Measurements from ENCODE around the gene ZC2HC1C. TPM values are rescaled to one million over a fixed set of nuclear protein-coding genes. Genes with fewer than 3 reads are reported as not detected.

ZC2HC1C gene
- total RNA-seq, 1 experiment from 2014 or later: 1.4 TPM

GRCh38 chr14:75069811-75070145, 337 bp downstream of the ZC2HC1C start:
- peak overlapping the region; percentile 96 for H3K4me2 ChIP-seq (ENCODE audit: insufficient read depth, insufficient read length, low read length)
- no peaks in the 10 kb centered on the region; the same call in 1 of the 2 replicates for H3K79me2 ChIP-seq (ENCODE audit: insufficient read depth, low read length)
- H2BK20ac ChIP-seq (ENCODE audit: low read depth, low read length, poor library complexity, severe bottlenecking): no peak overlapping the region
- peaks cover 9 to 10% of the 10 kb centered on the region in 2 experiments for H3K4me1 Mint-ChIP-seq
- no peaks in the 10 kb centered on the region for H3K27me3 ChIP-seq (ENCODE audit: insufficient read depth, low read length)
- no peaks in the 10 kb centered on the region for H3K9me3 ChIP-seq (ENCODE audit: control insufficient read depth, low read depth, low read length)
- peaks cover 9% of the 10 kb centered on the region for H3K23me2 ChIP-seq (ENCODE audit: insufficient read length, low read depth, low read length, poor library complexity, severe bottlenecking)
- peak overlapping the region; percentile 27; the same call in 1 of the 2 replicates for H3K14ac ChIP-seq (ENCODE audit: insufficient read depth, low read length)
- H3K23ac ChIP-seq (ENCODE audit: insufficient read length, low read depth, low read length): no peak overlapping the region
- TF ChIP-seq CTCF (conservative IDR thresholded peaks at IDR 0.05): no peak
- no peaks in the 10 kb centered on the region for H4K20me1 ChIP-seq (ENCODE audit: control insufficient read depth, insufficient read depth, insufficient read length)
- H3K56ac ChIP-seq (ENCODE audit: insufficient read length, low read depth, low read length): no peak overlapping the region
- DNase-seq: no peak
- no peak overlapping the region for H4K91ac ChIP-seq (ENCODE audit: insufficient read length, low read depth, low read length)
- H3K4me3 Mint-ChIP-seq: no peak overlapping the region
- no CpG with 5 or more reads among the region's 12 CpGs for WGBS (ENCODE audit: extremely low coverage, insufficient read length, low lambda C conversion rate)
- no peaks in the 10 kb centered on the region for H3K79me1 ChIP-seq (ENCODE audit: insufficient read depth, low read depth, low read length, poor library complexity, severe bottlenecking)
- no peak overlapping the region for H2BK12ac ChIP-seq (ENCODE audit: insufficient read length, low read depth, low read length)
- no peak overlapping the region for H3K9ac ChIP-seq (ENCODE audit: extremely low read depth, insufficient read length, low read length)
- H3K27me3 Mint-ChIP-seq (ENCODE audit: low read depth): no peaks in the 10 kb centered on the region
- H2BK5ac ChIP-seq (ENCODE audit: insufficient read length, low read length): no peak overlapping the region
- no peak overlapping the region for H3T11ph ChIP-seq (ENCODE audit: low read length)
- H2BK120ac ChIP-seq (ENCODE audit: low read depth, low read length, poor library complexity, severe bottlenecking): no peak overlapping the region
- H3K27ac ChIP-seq (ENCODE audit: insufficient read length, low read depth, low read length): no peak overlapping the region
- no peak overlapping the region for H2AK5ac ChIP-seq (ENCODE audit: insufficient read length, low read length)
- H3K9me3 Mint-ChIP-seq: no peaks in the 10 kb centered on the region
- H3K27ac Mint-ChIP-seq: peak overlapping the region; percentile 80 to 99 (median 97); a peak in 6 of 7 replicates
- no peak overlapping the region for H2BK15ac ChIP-seq (ENCODE audit: low read depth, low read length)
- no peak overlapping the region for H2AFZ ChIP-seq (ENCODE audit: low read length)
- H4K5ac ChIP-seq (ENCODE audit: insufficient read length, low read depth, low read length): no peak overlapping the region
- no peak overlapping the region for H4K8ac ChIP-seq (replicated peaks; ENCODE audit: insufficient read length, low read depth, low read length)
- no peak overlapping the region for H3K4ac ChIP-seq (ENCODE audit: low read depth, low read length)
- peak overlapping the region; percentile 71 for H3K18ac ChIP-seq (ENCODE audit: insufficient read length, low read depth, low read length)
- H3K36me3 Mint-ChIP-seq (ENCODE audit: insufficient read depth in 1 of 3, low read depth in 3 of 3): no peaks in the 10 kb centered on the region
- peaks cover 2% of the 10 kb centered on the region; the same call in 1 of the 2 replicates for H3K4me1 ChIP-seq (ENCODE audit: insufficient read depth, low read length)
